Natural killer cell (primary cell): ENCODE data around the gene HIVEP3. TPM values are rescaled to one million over a fixed set of nuclear protein-coding genes. Genes with fewer than 3 reads are reported as not detected.
A peak's percentile ranks its signal among the peaks of the same experiment; 100 is the strongest.

Experiments used
- ATAC-seq, 3 donors: fragments of 150-1000 bp in 2 of 3; fragments of 200-7000 bp in 1 of 3; cut with Tn5 transposase; 1 replicate in 1 of 3; 2 replicates in 2 of 3; pipeline ENCODE4 v1.10.0; 2021; ENCODE audit warnings: mild to moderate bottlenecking in 2 of 3, moderate library complexity in 2 of 3
- DNase-seq, 2 donors: peaks; one replicate each; pipeline versions ENCODE4 v3.0.0 to v3.0.0-alpha.2; 2013 to 2021; ENCODE audit warnings: mixed read lengths in 1 of 2
- H3K27ac ChIP-seq: one replicate; pipeline ENCODE4 v1.5.1; 2013; ENCODE audit warnings: mild to moderate bottlenecking, low read length
- H3K27me3 ChIP-seq: one replicate; pipeline ENCODE4 v1.6.1; 2013; ENCODE audit warnings: low read length; ENCODE audit not compliant: control insufficient read depth, insufficient read depth
- H3K36me3 ChIP-seq: one replicate; pipeline ENCODE4 v1.6.1; 2013; ENCODE audit warnings: low read length; ENCODE audit not compliant: control insufficient read depth, insufficient read depth
- H3K4me1 ChIP-seq: one replicate; pipeline ENCODE4 v1.6.1; 2013; ENCODE audit warnings: low read length; ENCODE audit not compliant: control insufficient read depth, insufficient read depth
- H3K4me3 ChIP-seq: one replicate; pipeline ENCODE4 v1.5.1; 2013; ENCODE audit warnings: low read length
- H3K9me3 ChIP-seq: one replicate; pipeline ENCODE4 v1.6.1; 2013; ENCODE audit warnings: low read length; ENCODE audit not compliant: control insufficient read depth, insufficient read depth
- H3K27ac Mint-ChIP-seq, 2 donors: one replicate each; pipeline ENCODE4 v1.8.0; 2022; ENCODE audit warnings: mild to moderate bottlenecking in 2 of 2, mixed read lengths in 2 of 2, moderate library complexity in 1 of 2
- H3K27me3 Mint-ChIP-seq, 2 donors: one replicate each; pipeline ENCODE4 v1.8.0; 2022; ENCODE audit warnings: low read depth in 2 of 2, mixed read lengths in 2 of 2
- H3K36me3 Mint-ChIP-seq: one replicate; pipeline ENCODE4 v1.8.0; 2022; ENCODE audit warnings: mixed read lengths
- H3K4me1 Mint-ChIP-seq, 2 donors: one replicate each; pipeline ENCODE4 v1.8.0; 2022; ENCODE audit warnings: mixed read lengths in 2 of 2
- H3K4me3 Mint-ChIP-seq: one replicate; pipeline ENCODE4 v1.8.0; 2022; ENCODE audit warnings: mild to moderate bottlenecking, moderate library complexity, mixed read lengths
- H3K9me3 Mint-ChIP-seq, 2 donors: one replicate each; pipeline ENCODE4 v1.8.0; 2022; ENCODE audit warnings: mixed read lengths in 2 of 2
- WGBS: methylation state at CpG from one replicate; pipeline ENCODE4 v1.1.7; 2013; ENCODE audit warnings: missing lambda C conversion rate; ENCODE audit not compliant: insufficient coverage; 5-methylcytosine and 5-hydroxymethylcytosine counted together
- intact Hi-C: fragments of 100-400 bp; cut with micrococcal nuclease; formaldehyde crosslinking; loops from one replicate; pipeline ENCODE4 v1.14.2; 2022
- total RNA-seq, 4 donors: library from RNA; stranded (reverse); fragments of 120-200 nt in 1 of 4; gene quantifications; one replicate each; pipeline versions ENCODE4 v1.2.3 to v1.2.4, GENCODE V29; 2013 to 2022
- TF ChIP-seq, protein P1 (sequence below): fragments of 200-600 bp; IDR thresholded peaks from one replicate; pipeline ENCODE4 v1.8.0; 2022; ENCODE audit warnings: antibody characterized with exemption

The HIVEP3 gene
- total RNA-seq, 3 donors from 2014 or later (not counting 1 experiment from before 2014, with no cell fraction given): 26.2 to 35.2 (median 29.8) TPM

DNA sequence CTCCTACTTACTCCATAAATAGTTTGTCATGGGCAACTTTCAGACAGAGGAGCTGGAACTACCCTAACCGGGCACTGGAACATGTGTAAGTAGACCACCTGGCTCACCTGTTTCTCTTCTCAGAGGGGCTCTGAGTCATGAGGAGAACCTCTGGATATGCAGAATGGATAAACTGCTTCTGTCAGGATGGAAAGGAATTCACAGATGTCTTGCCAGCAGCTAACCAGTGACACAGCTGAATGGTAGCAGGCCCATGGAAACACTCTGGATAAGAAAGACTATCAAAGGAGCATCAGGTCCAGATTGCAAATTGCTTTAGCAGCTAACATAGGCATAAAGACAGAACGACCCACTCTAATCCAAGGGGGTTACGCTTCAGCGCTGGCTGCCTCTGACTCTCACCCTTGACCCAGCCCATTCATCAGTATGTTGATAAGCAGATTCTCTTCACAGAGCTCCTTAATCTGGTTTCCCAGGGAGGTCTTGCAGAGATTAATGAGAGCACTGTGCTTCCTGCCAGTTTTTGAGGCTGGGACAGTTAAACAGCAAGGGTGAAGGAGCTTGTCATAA is 54.2 kb downstream of the HIVEP3 start:
- H3K27ac ChIP-seq: no peak overlapping the region
- ATAC-seq (no peak), DNase-seq (no peak)
- Mint-ChIP-seq H3K27ac (no peak overlapping the region), H3K27me3 (no peaks in the 10 kb centered on the region), H3K9me3 (no peaks in the 10 kb centered on the region), H3K4me3 (no peak overlapping the region), H3K4me1 (peaks cover 44 to 51% of the 10 kb centered on the region in 2 donors), H3K36me3 (no peaks in the 10 kb centered on the region)
- H3K36me3 ChIP-seq: no peaks in the 10 kb centered on the region
- TF ChIP-seq, protein P1, sequence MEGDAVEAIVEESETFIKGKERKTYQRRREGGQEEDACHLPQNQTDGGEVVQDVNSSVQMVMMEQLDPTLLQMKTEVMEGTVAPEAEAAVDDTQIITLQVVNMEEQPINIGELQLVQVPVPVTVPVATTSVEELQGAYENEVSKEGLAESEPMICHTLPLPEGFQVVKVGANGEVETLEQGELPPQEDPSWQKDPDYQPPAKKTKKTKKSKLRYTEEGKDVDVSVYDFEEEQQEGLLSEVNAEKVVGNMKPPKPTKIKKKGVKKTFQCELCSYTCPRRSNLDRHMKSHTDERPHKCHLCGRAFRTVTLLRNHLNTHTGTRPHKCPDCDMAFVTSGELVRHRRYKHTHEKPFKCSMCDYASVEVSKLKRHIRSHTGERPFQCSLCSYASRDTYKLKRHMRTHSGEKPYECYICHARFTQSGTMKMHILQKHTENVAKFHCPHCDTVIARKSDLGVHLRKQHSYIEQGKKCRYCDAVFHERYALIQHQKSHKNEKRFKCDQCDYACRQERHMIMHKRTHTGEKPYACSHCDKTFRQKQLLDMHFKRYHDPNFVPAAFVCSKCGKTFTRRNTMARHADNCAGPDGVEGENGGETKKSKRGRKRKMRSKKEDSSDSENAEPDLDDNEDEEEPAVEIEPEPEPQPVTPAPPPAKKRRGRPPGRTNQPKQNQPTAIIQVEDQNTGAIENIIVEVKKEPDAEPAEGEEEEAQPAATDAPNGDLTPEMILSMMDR: no peak
- no peaks in the 10 kb centered on the region for H3K27me3 ChIP-seq
- no peaks in the 10 kb centered on the region for H3K9me3 ChIP-seq
- intact Hi-C loops: loop anchor here (10.0 kb wide), 1 partner anchor 290 kb away; no protein-coding TSS in a partner anchor
- WGBS: 96% methylated on average over 4 of the region's 4 CpGs
- no peak overlapping the region for H3K4me3 ChIP-seq
- peaks cover 18% of the 10 kb centered on the region for H3K4me1 ChIP-seq

DNA sequence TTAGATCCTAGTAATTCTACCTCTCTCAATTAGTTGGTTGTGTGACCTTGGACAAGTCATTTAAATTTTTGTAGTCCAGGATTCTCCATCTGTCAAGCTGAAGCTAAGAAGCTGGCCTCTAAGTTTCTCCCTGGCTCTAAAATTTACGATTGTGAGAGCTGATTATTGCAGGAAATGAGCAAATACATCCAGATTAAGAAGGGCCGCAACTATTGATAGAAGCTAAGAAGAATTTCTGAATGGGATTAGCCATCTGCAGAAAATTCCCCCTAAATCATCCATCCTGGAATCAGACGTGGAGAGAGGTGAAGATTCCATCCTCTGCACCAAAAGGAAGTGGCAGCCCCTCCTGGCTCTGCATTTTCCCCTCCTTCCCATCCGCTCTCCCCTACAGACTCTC is 55.0 kb downstream of the HIVEP3 start:
- ATAC-seq: no peak
- Histone ChIP-seq H3K4me1 (peaks cover 18% of the 10 kb centered on the region), H3K27me3 (no peaks in the 10 kb centered on the region), H3K4me3 (no peak overlapping the region), H3K36me3 (no peaks in the 10 kb centered on the region), H3K27ac (no peak overlapping the region), H3K9me3 (no peaks in the 10 kb centered on the region)
- 96% methylated on average over 3 of the region's 4 CpGs for WGBS
- Mint-ChIP-seq H3K9me3 (no peaks in the 10 kb centered on the region), H3K4me1 (peaks cover 44% of the 10 kb centered on the region in 2 donors), H3K36me3 (no peaks in the 10 kb centered on the region), H3K4me3 (no peak overlapping the region), H3K27ac (no peak overlapping the region), H3K27me3 (no peaks in the 10 kb centered on the region)
- intact Hi-C loops: loop anchor here (10.0 kb wide), 1 partner anchor 289 kb away; no protein-coding TSS in a partner anchor
- no peak for DNase-seq
- TF ChIP-seq, protein P1: no peak

DNA sequence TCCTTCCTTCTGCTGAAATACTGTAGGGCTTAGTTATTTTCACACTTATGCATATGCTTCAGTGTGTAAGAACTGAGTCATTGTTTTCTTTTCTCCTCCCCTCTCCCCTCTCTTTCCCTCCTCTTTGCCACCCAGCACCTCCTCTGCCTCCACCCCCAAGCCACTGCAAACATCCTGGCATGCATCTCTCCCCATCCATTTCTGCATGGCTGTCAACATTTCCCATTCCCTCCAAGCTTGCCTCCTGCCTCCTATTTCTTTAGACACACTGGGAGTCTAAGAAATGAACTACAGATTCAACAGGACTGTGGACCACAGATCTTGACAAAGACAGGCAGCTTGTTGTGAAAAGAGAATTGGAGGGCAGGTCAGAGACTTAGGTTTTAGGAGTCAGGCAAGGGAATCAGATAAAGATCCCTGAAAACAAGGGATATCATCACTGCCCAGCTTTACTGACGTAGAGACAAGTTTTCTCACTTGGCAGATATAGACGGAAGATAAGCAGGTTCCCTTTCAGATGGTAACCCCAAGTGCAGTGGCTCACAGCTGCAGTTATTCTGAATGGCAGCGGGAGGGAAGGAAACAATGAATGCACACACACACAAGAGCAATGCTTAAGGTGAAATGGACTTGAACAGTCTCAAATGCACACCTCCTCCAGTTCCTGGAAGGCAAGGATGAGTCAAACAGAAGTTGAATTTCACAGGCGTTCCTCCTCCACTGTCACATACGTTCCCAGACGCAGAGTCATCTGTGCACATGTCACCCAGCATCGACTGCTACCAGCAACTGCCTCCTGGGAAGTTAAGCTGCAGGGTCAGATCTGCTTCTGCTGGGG is 56.1 kb downstream of the HIVEP3 start:
- Histone ChIP-seq H3K9me3 (no peaks in the 10 kb centered on the region), H3K4me3 (no peak overlapping the region), H3K27ac (no peak overlapping the region), H3K27me3 (no peaks in the 10 kb centered on the region), H3K4me1 (peaks cover 14% of the 10 kb centered on the region), H3K36me3 (no peaks in the 10 kb centered on the region)
- H3K9me3 Mint-ChIP-seq: no peaks in the 10 kb centered on the region
- peak overlapping the region in 1 of 2 donors; percentile 81 for H3K27ac Mint-ChIP-seq
- peak in 1 of 2 donors; percentile 13 for DNase-seq
- H3K4me3 Mint-ChIP-seq: peak overlapping the region; percentile 0
- peaks cover 38 to 41% of the 10 kb centered on the region in 2 donors for H3K4me1 Mint-ChIP-seq
- no peaks in the 10 kb centered on the region for H3K36me3 Mint-ChIP-seq
- TF ChIP-seq, protein P1: no peak
- H3K27me3 Mint-ChIP-seq: no peaks in the 10 kb centered on the region
- WGBS: 22% methylated on average over 7 of the region's 7 CpGs
- ATAC-seq: peak; percentile 54 to 93 (median 84)
- intact Hi-C loops: loop anchor here (10.0 kb wide), 1 partner anchor 288 kb away; no protein-coding TSS in a partner anchor
